SK-N-SH (cell line): ENCODE results near the gene THADA. TPM values are rescaled to one million over a fixed set of nuclear protein-coding genes. Genes with fewer than 3 reads are reported as not detected.

ENCODE experiments used
- CTCF ChIA-PET: fragments of 300-600, 350-600 bp; formaldehyde crosslinking; extraction: SDS; loops from one replicate; lab custom pipeline; 2021; lab: Yijun Ruan, JAX
- POLR2A ChIA-PET: fragments of 350-600 bp; sonication (Branson Sonifier 250); formaldehyde crosslinking; extraction: SDS; loops from one replicate; lab custom pipeline; 2020; ENCODE audit warnings: antibody characterized with exemption, inconsistent platforms; lab: Yijun Ruan, JAX
- DNase-seq: peaks from one replicate; pipeline ENCODE4 v3.0.0; 2012
- H2AFZ ChIP-seq: fragments of 200-600 bp; sonication (generic); 2 replicates; pipeline ENCODE4 v1.8.1; 2016; ENCODE audit warnings: antibody characterized with exemption, mild to moderate bottlenecking, low read depth
- H3F3A ChIP-seq: fragments of 200-600 bp; sonication (generic); replicated peaks from 2 replicates; pipeline ENCODE3; 2016; ENCODE audit warnings: antibody characterized with exemption, mild to moderate bottlenecking; ENCODE audit not compliant: insufficient read depth
- H3K27ac ChIP-seq, 2 experiments: fragments of 200-500 bp in 1 of 2; fragments of 200-600 bp in 1 of 2; sonication (Bioruptor generic) in 1 of 2; sonication (generic), shearing (Covaris generic) in 1 of 2; 2 replicates each; pipeline versions ENCODE4 v1.5.1 to v1.6.1; 2014 to 2016; ENCODE audit warnings: low read depth in 2 of 2, inconsistent platforms in 1 of 2, low read length in 1 of 2, mild to moderate bottlenecking in 1 of 2, mixed read lengths in 1 of 2
- H3K27me3 ChIP-seq: fragments of 200-600 bp; sonication (generic), shearing (Covaris generic); 2 replicates; pipeline ENCODE4 v1.6.1; 2016; ENCODE audit warnings: mixed run types; ENCODE audit not compliant: insufficient read depth
- H3K36me3 ChIP-seq, 2 experiments: fragments of 200-500 bp in 1 of 2; fragments of 200-600 bp in 1 of 2; sonication (Bioruptor generic) in 1 of 2; sonication (generic) in 1 of 2; replicated peaks in 1 of 2; 2 replicates each; pipeline versions ENCODE3 to v1.5.1; 2014 to 2016; ENCODE audit warnings: low read length in 1 of 2, mild to moderate bottlenecking in 1 of 2; ENCODE audit not compliant: insufficient read depth in 2 of 2, control insufficient read depth in 1 of 2
- H3K4me1 ChIP-seq, 2 experiments: fragments of 200-500 bp in 1 of 2; fragments of 200-600 bp in 1 of 2; sonication (Bioruptor generic) in 1 of 2; sonication (generic), shearing (Covaris generic) in 1 of 2; 2 replicates each; pipeline versions ENCODE4 v1.5.1 to v1.6.1; 2014 to 2016; ENCODE audit warnings: low read depth in 1 of 2, low read length in 1 of 2, mixed run types in 1 of 2; ENCODE audit not compliant: insufficient read depth in 2 of 2, control insufficient read depth in 1 of 2
- H3K4me2 ChIP-seq: fragments of 200-600 bp; sonication (generic), shearing (Covaris generic); 2 replicates; pipeline ENCODE4 v1.6.1; 2017; ENCODE audit warnings: mixed run types
- H3K4me3 ChIP-seq, 2 experiments: fragments of 200-500 bp in 1 of 2; fragments of 200-600 bp in 1 of 2; sonication (Bioruptor generic) in 1 of 2; sonication (generic), shearing (Covaris generic) in 1 of 2; 2 replicates each; pipeline versions ENCODE4 v1.5.1 to v1.8.1; 2014 to 2016; ENCODE audit warnings: low read depth in 2 of 2, inconsistent platforms in 1 of 2, low read length in 1 of 2, mild to moderate bottlenecking in 1 of 2, mixed read lengths in 1 of 2, moderate library complexity in 1 of 2
- H3K79me2 ChIP-seq: fragments of 200-600 bp; sonication (generic); 2 replicates; pipeline ENCODE4 v1.8.1; 2017; ENCODE audit warnings: mild to moderate bottlenecking; ENCODE audit not compliant: insufficient read depth
- H3K9ac ChIP-seq: fragments of 200-600 bp; sonication (generic); 2 replicates; pipeline ENCODE4 v1.6.1; 2017; ENCODE audit warnings: mixed run types
- H3K9me2 ChIP-seq: fragments of 200-600 bp; sonication (generic); 2 replicates; pipeline ENCODE4 v1.6.1; 2017; ENCODE audit warnings: mixed run types
- H3K9me3 ChIP-seq: fragments of 200-600 bp; sonication (generic); 2 replicates; pipeline ENCODE4 v1.6.1; 2017; ENCODE audit warnings: mixed run types, mild to moderate bottlenecking, moderate library complexity
- H4K20me1 ChIP-seq: fragments of 200-600 bp; sonication (generic); 2 replicates; pipeline ENCODE4 v1.6.1; 2017; ENCODE audit warnings: mild to moderate bottlenecking, mixed run types; ENCODE audit not compliant: insufficient read depth
- ELF1 ChIP-seq: IDR thresholded peaks from 2 replicates; pipeline ENCODE4 v1.4.0; 2012
- EZH2phosphoT487 ChIP-seq: fragments of 200-600 bp; sonication (generic); IDR thresholded peaks from 2 replicates; pipeline ENCODE4 v1.6.1; 2017; ENCODE audit warnings: low read depth, mixed run types, mild to moderate bottlenecking, antibody characterized with exemption, moderate library complexity, borderline replicate concordance
- FOXJ3 ChIP-seq: sonication (generic); formaldehyde crosslinking; IDR thresholded peaks from 2 replicates; pipeline ENCODE4 v1.5.1; 2020; ENCODE audit warnings: mild to moderate bottlenecking, missing genetic modification reagents
- GATA2 ChIP-seq: sonication (generic); formaldehyde crosslinking; IDR thresholded peaks from 2 replicates; pipeline ENCODE4 v1.5.0; 2020; ENCODE audit warnings: mild to moderate bottlenecking, missing genetic modification reagents
- JUND ChIP-seq: IDR thresholded peaks from 2 replicates; pipeline ENCODE4 v1.4.0; 2012
- MEF2A ChIP-seq: IDR thresholded peaks from 2 replicates; pipeline ENCODE4 v1.4.0; 2012; ENCODE audit warnings: low read depth, borderline replicate concordance
- NFIC ChIP-seq: IDR thresholded peaks from 2 replicates; pipeline ENCODE4 v1.4.0; 2012; ENCODE audit warnings: borderline replicate concordance
- NRF1 ChIP-seq: IDR thresholded peaks from 2 replicates; pipeline ENCODE4 v1.6.1; 2012; ENCODE audit warnings: low read depth, mild to moderate bottlenecking, low read length
- RCOR1 ChIP-seq: fragments of 150-350 bp; IDR thresholded peaks from 2 replicates; pipeline ENCODE4 v1.6.1; 2017; ENCODE audit warnings: antibody characterized with exemption, low read length
- RFX5 ChIP-seq: IDR thresholded peaks from 2 replicates; pipeline ENCODE4 v1.6.1; 2012; ENCODE audit warnings: mild to moderate bottlenecking, improper control_type of control experiment, low read length
- RXRA ChIP-seq: IDR thresholded peaks from 2 replicates; pipeline ENCODE4 v1.4.0; 2012; ENCODE audit warnings: low read depth, mild to moderate bottlenecking, borderline replicate concordance
- SIN3A ChIP-seq: IDR thresholded peaks from 2 replicates; pipeline ENCODE4 v1.6.1; 2012; ENCODE audit warnings: low read depth, mild to moderate bottlenecking, low read length, moderate library complexity, borderline replicate concordance
- SMC3 ChIP-seq: IDR thresholded peaks from 2 replicates; pipeline ENCODE4 v1.6.1; 2012; ENCODE audit warnings: low read depth, low read length, improper control_type of control experiment
- TAF1 ChIP-seq: IDR thresholded peaks from 2 replicates; pipeline ENCODE4 v1.6.1; 2012; ENCODE audit warnings: low read depth, mild to moderate bottlenecking, low read length, moderate library complexity, borderline replicate concordance
- TCF12 ChIP-seq: IDR thresholded peaks from 2 replicates; pipeline ENCODE4 v1.4.0; 2012
- TEAD4 ChIP-seq: IDR thresholded peaks from 2 replicates; pipeline ENCODE4 v1.4.0; 2012; ENCODE audit warnings: mild to moderate bottlenecking, borderline replicate concordance; ENCODE audit not compliant: insufficient read depth
- YY1 ChIP-seq: IDR thresholded peaks from 2 replicates; pipeline ENCODE4 v1.4.0; 2012; ENCODE audit warnings: low read depth, mild to moderate bottlenecking
- WGBS: methylation state at CpG from one replicate; pipeline ENCODE4 v1.1.6; 2017; ENCODE audit warnings: low lambda C conversion rate; 5-methylcytosine and 5-hydroxymethylcytosine counted together
- polyA plus RNA-seq, 3 experiments: library from polyadenylated mRNA; depleted of rRNA; stranded (reverse); fragments of >200 nt; gene quantifications; 2 replicates each; pipeline ENCODE4 v1.2.3, GENCODE V29; 2012
- TF ChIP-seq, protein P1 (sequence below): fragments of 150-350 bp; IDR thresholded peaks from 2 replicates; pipeline ENCODE4 v1.6.1; 2017; ENCODE audit warnings: antibody characterized with exemption, low read length, low read depth, borderline replicate concordance
- TF ChIP-seq, protein P2 (sequence below): IDR thresholded peaks from 2 replicates; pipeline ENCODE4; 2012
- TF ChIP-seq, protein P3 (sequence below): IDR thresholded peaks from 2 replicates; pipeline ENCODE4 v1.6.1; 2012; ENCODE audit warnings: mild to moderate bottlenecking, low read depth, low read length, moderate library complexity

Gene THADA
- polyA plus RNA-seq, 1 of the 3 experiments (the other 2 are of a cell fraction) = 25.6 TPM

DNA sequence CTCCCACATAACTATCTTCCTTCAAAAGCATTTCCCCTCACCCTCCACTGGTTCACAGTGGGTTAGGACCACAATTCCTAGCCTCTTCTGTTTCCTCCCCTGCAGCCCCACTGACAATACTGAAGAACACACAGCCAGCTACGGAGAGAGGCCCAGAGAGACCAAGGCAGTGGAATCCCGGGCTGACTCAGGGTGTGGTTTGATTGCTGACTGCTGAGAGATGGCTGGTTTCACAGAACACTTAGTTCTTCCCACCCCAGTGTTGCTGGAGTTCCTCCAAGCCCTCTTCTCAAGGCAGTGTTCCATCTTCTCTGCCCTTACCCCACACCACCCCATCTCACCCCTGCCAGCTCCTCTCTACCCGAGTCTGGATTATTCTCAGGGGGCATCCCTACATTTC is 326.1 kb downstream of the THADA start:
- DNase-seq = no peak
- H3K4me1 ChIP-seq = peaks cover 37 to 76% of the 10 kb centered on the region in 2 experiments
- peak overlapping the region; percentile 54 to 99 for H3K27ac ChIP-seq
- POLR2A ChIA-PET = interaction anchor here (1.0 to 1.1 kb wide), 4 partner anchors 8 to 43 kb away, joined by 3 to 11 read pairs (median 4); no protein-coding TSS in a partner anchor
- no peaks in the 10 kb centered on the region for H4K20me1 ChIP-seq
- no peak overlapping the region for H2AFZ ChIP-seq
- no peaks in the 10 kb centered on the region for H3K9me3 ChIP-seq
- no peaks in the 10 kb centered on the region for H3K9me2 ChIP-seq
- no peaks in the 10 kb centered on the region for H3K36me3 ChIP-seq
- peaks cover 17% of the 10 kb centered on the region for H3F3A ChIP-seq
- TF ChIP-seq MEF2A (no peak), JUND (no peak), NFIC (peak; percentile 36), RXRA (no peak), EZH2phosphoT487 (no peak), YY1 (no peak), SIN3A (no peak), GATA2 (CRISPR knock-in tag) (0 out of 2 replicates have a peak, but pooled peaks have one; percentile 6), NRF1 (no peak), TCF12 (no peak)
- TF ChIP-seq, protein P1, sequence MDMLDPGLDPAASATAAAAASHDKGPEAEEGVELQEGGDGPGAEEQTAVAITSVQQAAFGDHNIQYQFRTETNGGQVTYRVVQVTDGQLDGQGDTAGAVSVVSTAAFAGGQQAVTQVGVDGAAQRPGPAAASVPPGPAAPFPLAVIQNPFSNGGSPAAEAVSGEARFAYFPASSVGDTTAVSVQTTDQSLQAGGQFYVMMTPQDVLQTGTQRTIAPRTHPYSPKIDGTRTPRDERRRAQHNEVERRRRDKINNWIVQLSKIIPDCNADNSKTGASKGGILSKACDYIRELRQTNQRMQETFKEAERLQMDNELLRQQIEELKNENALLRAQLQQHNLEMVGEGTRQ = no peak
- TF ChIP-seq, protein P2, sequence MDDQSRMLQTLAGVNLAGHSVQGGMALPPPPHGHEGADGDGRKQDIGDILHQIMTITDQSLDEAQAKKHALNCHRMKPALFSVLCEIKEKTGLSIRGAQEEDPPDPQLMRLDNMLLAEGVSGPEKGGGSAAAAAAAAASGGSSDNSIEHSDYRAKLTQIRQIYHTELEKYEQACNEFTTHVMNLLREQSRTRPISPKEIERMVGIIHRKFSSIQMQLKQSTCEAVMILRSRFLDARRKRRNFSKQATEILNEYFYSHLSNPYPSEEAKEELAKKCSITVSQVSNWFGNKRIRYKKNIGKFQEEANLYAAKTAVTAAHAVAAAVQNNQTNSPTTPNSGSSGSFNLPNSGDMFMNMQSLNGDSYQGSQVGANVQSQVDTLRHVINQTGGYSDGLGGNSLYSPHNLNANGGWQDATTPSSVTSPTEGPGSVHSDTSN = no peak
- 0 out of 2 replicates have a peak overlapping the region, but pooled peaks have one; percentile 47 for H3K4me2 ChIP-seq
- no peaks in the 10 kb centered on the region for H3K79me2 ChIP-seq
- WGBS = 44% methylated on average over 3 of the region's 3 CpGs
- no peak overlapping the region for H3K9ac ChIP-seq
- H3K27me3 ChIP-seq = no peaks in the 10 kb centered on the region
- no peak overlapping the region for H3K4me3 ChIP-seq
- CTCF ChIA-PET = interaction anchor here (0.8 to 7.4 kb wide), 8 partner anchors 9 to 295 kb away, joined by 4 to 61 read pairs (median 5); partner anchors contain the start of gene ZFP36L2

DNA sequence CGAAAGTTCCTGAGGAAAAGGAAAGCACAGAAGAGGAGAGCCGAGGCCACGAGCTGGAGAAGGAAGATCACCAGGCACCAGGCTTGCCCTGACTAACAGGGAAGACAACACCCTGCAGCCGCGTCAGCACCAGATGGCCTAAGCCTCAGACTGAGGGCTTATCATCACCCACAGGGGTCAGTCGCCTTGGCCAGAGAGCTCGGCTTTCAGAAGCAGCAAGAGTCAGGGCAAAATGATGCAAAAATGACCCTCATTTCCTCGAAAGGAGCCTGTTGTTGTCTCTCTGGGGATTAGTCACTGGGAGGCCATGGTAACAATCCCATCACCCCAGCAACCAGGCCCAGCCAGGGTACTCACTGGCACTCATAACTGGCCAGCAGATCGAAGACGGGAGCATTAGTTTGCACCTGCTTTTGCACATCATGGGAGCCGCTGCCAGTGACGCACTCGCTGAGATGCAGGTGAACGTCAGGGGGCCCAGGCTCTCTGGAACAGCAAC is 326.7 kb downstream of the THADA start:
- H2AFZ ChIP-seq = no peak overlapping the region
- POLR2A ChIA-PET = interaction anchor here (1.0 to 1.1 kb wide), 4 partner anchors 8 to 44 kb away, joined by 3 to 11 read pairs (median 4); no protein-coding TSS in a partner anchor
- H3K4me3 ChIP-seq = no peak overlapping the region
- peak; percentile 77 for DNase-seq
- H3F3A ChIP-seq = peaks cover 17% of the 10 kb centered on the region
- CTCF ChIA-PET = interaction anchor here (0.6 to 7.4 kb wide), 10 partner anchors 9 to 1387 kb away, joined by 3 to 61 read pairs (median 4); partner anchors contain the start of gene ZFP36L2
- no peaks in the 10 kb centered on the region for H4K20me1 ChIP-seq
- no peaks in the 10 kb centered on the region for H3K27me3 ChIP-seq
- H3K79me2 ChIP-seq = no peaks in the 10 kb centered on the region
- peak overlapping the region; percentile 54 to 99 for H3K27ac ChIP-seq
- H3K9me2 ChIP-seq = no peaks in the 10 kb centered on the region
- H3K36me3 ChIP-seq = no peaks in the 10 kb centered on the region
- H3K9ac ChIP-seq = 0 out of 2 replicates have a peak overlapping the region, but pooled peaks have one; percentile 11
- H3K4me1 ChIP-seq = peaks cover 31 to 73% of the 10 kb centered on the region in 2 experiments
- WGBS = 65% methylated on average over 11 of the region's 14 CpGs
- peak overlapping the region; percentile 47 for H3K4me2 ChIP-seq
- H3K9me3 ChIP-seq = no peaks in the 10 kb centered on the region
- TF ChIP-seq RCOR1 (peak; percentile 56; the same call in 1 of the 2 replicates), ELF1 (no peak), RFX5 (no peak), TCF12 (peak; percentile 97), TEAD4 (peak; percentile 66; the same call in 1 of the 2 replicates), NFIC (peak; percentile 81), TAF1 (no peak), SMC3 (peak; percentile 37; the same call in 1 of the 2 replicates), FOXJ3 (peak; percentile 48; the same call in 1 of the 2 replicates)
- TF ChIP-seq, protein P1 = no peak
- TF ChIP-seq, protein P2 = peak; percentile 77
- TF ChIP-seq, protein P3, sequence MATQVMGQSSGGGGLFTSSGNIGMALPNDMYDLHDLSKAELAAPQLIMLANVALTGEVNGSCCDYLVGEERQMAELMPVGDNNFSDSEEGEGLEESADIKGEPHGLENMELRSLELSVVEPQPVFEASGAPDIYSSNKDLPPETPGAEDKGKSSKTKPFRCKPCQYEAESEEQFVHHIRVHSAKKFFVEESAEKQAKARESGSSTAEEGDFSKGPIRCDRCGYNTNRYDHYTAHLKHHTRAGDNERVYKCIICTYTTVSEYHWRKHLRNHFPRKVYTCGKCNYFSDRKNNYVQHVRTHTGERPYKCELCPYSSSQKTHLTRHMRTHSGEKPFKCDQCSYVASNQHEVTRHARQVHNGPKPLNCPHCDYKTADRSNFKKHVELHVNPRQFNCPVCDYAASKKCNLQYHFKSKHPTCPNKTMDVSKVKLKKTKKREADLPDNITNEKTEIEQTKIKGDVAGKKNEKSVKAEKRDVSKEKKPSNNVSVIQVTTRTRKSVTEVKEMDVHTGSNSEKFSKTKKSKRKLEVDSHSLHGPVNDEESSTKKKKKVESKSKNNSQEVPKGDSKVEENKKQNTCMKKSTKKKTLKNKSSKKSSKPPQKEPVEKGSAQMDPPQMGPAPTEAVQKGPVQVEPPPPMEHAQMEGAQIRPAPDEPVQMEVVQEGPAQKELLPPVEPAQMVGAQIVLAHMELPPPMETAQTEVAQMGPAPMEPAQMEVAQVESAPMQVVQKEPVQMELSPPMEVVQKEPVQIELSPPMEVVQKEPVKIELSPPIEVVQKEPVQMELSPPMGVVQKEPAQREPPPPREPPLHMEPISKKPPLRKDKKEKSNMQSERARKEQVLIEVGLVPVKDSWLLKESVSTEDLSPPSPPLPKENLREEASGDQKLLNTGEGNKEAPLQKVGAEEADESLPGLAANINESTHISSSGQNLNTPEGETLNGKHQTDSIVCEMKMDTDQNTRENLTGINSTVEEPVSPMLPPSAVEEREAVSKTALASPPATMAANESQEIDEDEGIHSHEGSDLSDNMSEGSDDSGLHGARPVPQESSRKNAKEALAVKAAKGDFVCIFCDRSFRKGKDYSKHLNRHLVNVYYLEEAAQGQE = no peak
